ENCODE data around the gene GEMIN7. TPM values are rescaled to one million over a fixed set of nuclear protein-coding genes. Genes with fewer than 3 reads are reported as not detected.

GEMIN7 gene
- total and polyA plus RNA-seq, 2 experiments from 2014 or later: 49.6 to 90.5 TPM

GRCh38 chr19:45047188-45047797 is 31.8 kb upstream of the GEMIN7 start:
- no peak overlapping the region for H3K4me3 ChIP-seq
- no peak for DNase-seq (ENCODE audit: low spot score)
- Mint-ChIP-seq H3K36me3 (ENCODE audit: low read depth) (peaks cover 48% of the 10 kb centered on the region), H3K4me1 (no peaks in the 10 kb centered on the region), H3K27ac (no peak overlapping the region), H3K9me3 (no peaks in the 10 kb centered on the region), H3K27me3 (ENCODE audit: insufficient read depth, low read depth, poor library complexity) (peaks cover 5% of the 10 kb centered on the region), H3K4me3 (no peak overlapping the region)
- 0 out of 2 replicates have a peak, but pooled peaks cover 4% of the 10 kb centered on the region for H3F3A ChIP-seq (replicated peaks; ENCODE audit: low read depth)
- peaks cover 39% of the 10 kb centered on the region; the same call in 1 of the 2 replicates for H4K20me1 ChIP-seq (replicated peaks; ENCODE audit: insufficient read depth)
- H3K27ac ChIP-seq (ENCODE audit: low read depth): peak overlapping the region; percentile 50
- H3K4me1 ChIP-seq (ENCODE audit: insufficient read depth): no peaks in the 10 kb centered on the region
- H3K9me2 ChIP-seq (ENCODE audit: insufficient read depth): no peaks in the 10 kb centered on the region
- no peak overlapping the region for H2AFZ ChIP-seq
- no peak overlapping the region for H3K4me2 ChIP-seq
- H3K27me3 ChIP-seq (ENCODE audit: insufficient read depth): no peaks in the 10 kb centered on the region
- peaks cover 83% of the 10 kb centered on the region for H3K79me2 ChIP-seq (replicated peaks; ENCODE audit: insufficient read depth)
- peaks cover 15% of the 10 kb centered on the region; the same call in 1 of the 2 replicates for H3K36me3 ChIP-seq (ENCODE audit: insufficient read depth)
- no peak for ATAC-seq
- TF ChIP-seq STAT1 (IDR thresholded peaks at IDR 0.05; ENCODE audit: unreplicated experiment): no peak
- no peak for TF ChIP-seq ETS1 (IDR thresholded peaks at IDR 0.05)
- TF ChIP-seq ZNF114 (CRISPR knock-in tag; IDR thresholded peaks at IDR 0.05): no peak
- TF ChIP-seq JUNB (IDR thresholded peaks at IDR 0.05; ENCODE audit: unreplicated experiment): no peak
- no peak for TF ChIP-seq EZH2phosphoT487 (IDR thresholded peaks at IDR 0.05; ENCODE audit: unreplicated experiment)

- no peaks in the 10 kb centered on the region for H3K4me1 ChIP-seq (ENCODE audit: insufficient read depth)
- ATAC-seq (no peak; the same call in 2 of the 3 replicates), DNase-seq (ENCODE audit: low spot score) (no peak)
- H3K4me3 ChIP-seq: no peak overlapping the region
- peaks cover 70% of the 10 kb centered on the region for H3K79me2 ChIP-seq (replicated peaks; ENCODE audit: insufficient read depth)
- Mint-ChIP-seq H3K4me3 (no peak overlapping the region), H3K27me3 (ENCODE audit: insufficient read depth, low read depth, poor library complexity) (peaks cover 5% of the 10 kb centered on the region), H3K4me1 (no peaks in the 10 kb centered on the region), H3K27ac (peak overlapping the region; percentile 47; the same call in 1 of the 2 replicates), H3K36me3 (ENCODE audit: low read depth) (peaks cover 48% of the 10 kb centered on the region), H3K9me3 (no peaks in the 10 kb centered on the region)
- H3K36me3 ChIP-seq (ENCODE audit: insufficient read depth): 0 out of 2 replicates have a peak, but pooled peaks cover 4% of the 10 kb centered on the region
- H4K20me1 ChIP-seq (replicated peaks; ENCODE audit: insufficient read depth): peaks cover 37% of the 10 kb centered on the region; the same call in 1 of the 2 replicates
- peak overlapping the region; percentile 47 for H3K27ac ChIP-seq (ENCODE audit: low read depth)
- H3K9me2 ChIP-seq (ENCODE audit: insufficient read depth): no peaks in the 10 kb centered on the region
- no peaks in the 10 kb centered on the region for H3K27me3 ChIP-seq (ENCODE audit: insufficient read depth)
- H2AFZ ChIP-seq: no peak overlapping the region
- H3F3A ChIP-seq (replicated peaks; ENCODE audit: low read depth): 0 out of 2 replicates have a peak, but pooled peaks cover 4% of the 10 kb centered on the region
- no peak overlapping the region for H3K4me2 ChIP-seq
- no peak for TF ChIP-seq POLR2AphosphoS5 (IDR thresholded peaks at IDR 0.05; ENCODE audit: low read depth)
- TF ChIP-seq ETS1 (IDR thresholded peaks at IDR 0.05): no peak
- TF ChIP-seq ZNF114 (CRISPR knock-in tag; IDR thresholded peaks at IDR 0.05): no peak
- TF ChIP-seq CTCF (conservative IDR thresholded peaks at IDR 0.05; ENCODE audit: low read depth in 2 of 2): no peak
- no peak for TF ChIP-seq NANOG (IDR thresholded peaks at IDR 0.05; ENCODE audit: borderline replicate concordance)
- TF ChIP-seq CREB1 (CRISPR knock-in tag; IDR thresholded peaks at IDR 0.05; ENCODE audit: low read depth): no peak
- no peak for TF ChIP-seq EZH2 (IDR thresholded peaks at IDR 0.05; ENCODE audit: low read depth, unreplicated experiment)
- TF ChIP-seq EZH2phosphoT487 (IDR thresholded peaks at IDR 0.05; ENCODE audit: unreplicated experiment): no peak
- no peak for TF ChIP-seq STAT1 (IDR thresholded peaks at IDR 0.05; ENCODE audit: unreplicated experiment)
- TF ChIP-seq JUNB (IDR thresholded peaks at IDR 0.05; ENCODE audit: unreplicated experiment): no peak
- no peak for TF ChIP-seq ZNF331 (CRISPR knock-in tag; IDR thresholded peaks at IDR 0.05; ENCODE audit: low read depth)
- no peak for TF ChIP-seq REST (IDR thresholded peaks at IDR 0.05; ENCODE audit: unreplicated experiment)
Observed at GRCh38 chr19:45049073-45049736, 29.9 kb upstream of the GEMIN7 start.

Data from GM23338 (cell line).